IMR-90 (cell line): ENCODE measurements around the gene ANTXR1. TPM values are rescaled to one million over a fixed set of nuclear protein-coding genes. Genes with fewer than 3 reads are reported as not detected.

Experiments
- ATAC-seq: fragments of 200-7000 bp; cut with Tn5 transposase; 2 replicates; pipeline ENCODE4 v1.9.1; 2020; ENCODE audit warnings: low read depth, mild to moderate bottlenecking, moderate library complexity
- BruUV-seq: library from RNA; stranded (reverse); fragments of 400-500 nt; replicated peaks from 2 replicates; lab custom pipeline; 2021; lab: Mats Ljungman, UMichigan
- CTCF ChIA-PET: fragments of 300-600 bp; formaldehyde crosslinking; extraction: SDS; loops from one replicate; lab custom pipeline; 2021; ENCODE audit warnings: antibody characterized with exemption; lab: Yijun Ruan, JAX
- POLR2A ChIA-PET: fragments of 300-600 bp; sonication (Branson Sonifier 250); formaldehyde crosslinking; loops from one replicate; lab custom pipeline; 2022; ENCODE audit warnings: antibody characterized with exemption; ENCODE audit not compliant: unreplicated experiment; lab: Charles Lee
- DNase-seq: peaks from one replicate; pipeline ENCODE4 v3.0.0; 2013
- H2AFZ ChIP-seq: replicated peaks from 2 replicates; pipeline ENCODE3; 2013; ENCODE audit warnings: low read length, mild to moderate bottlenecking; ENCODE audit not compliant: poor library complexity
- H2AK5ac ChIP-seq: 2 replicates; pipeline ENCODE4 v1.6.1; 2013; ENCODE audit warnings: low read depth, low read length, inconsistent platforms
- H2AK9ac ChIP-seq: replicated peaks from 2 replicates; pipeline ENCODE3; 2013; ENCODE audit warnings: mild to moderate bottlenecking, low read depth, low read length, moderate library complexity; ENCODE audit not compliant: poor library complexity
- H2BK120ac ChIP-seq: 2 replicates; pipeline ENCODE4 v1.6.1; 2013; ENCODE audit warnings: low read depth, low read length, inconsistent platforms
- H2BK15ac ChIP-seq: 3 replicates; pipeline ENCODE4 v1.6.1; 2013; ENCODE audit warnings: low read depth, low read length, inconsistent platforms
- H2BK20ac ChIP-seq: 2 replicates; pipeline ENCODE4 v1.6.1; 2013; ENCODE audit warnings: low read depth, mild to moderate bottlenecking, inconsistent platforms, low read length, moderate library complexity
- H2BK5ac ChIP-seq: 2 replicates; pipeline ENCODE4 v1.6.1; 2013; ENCODE audit warnings: mild to moderate bottlenecking, low read depth, low read length, inconsistent platforms; ENCODE audit not compliant: poor library complexity, severe bottlenecking
- H3K14ac ChIP-seq: replicated peaks from 2 replicates; pipeline ENCODE4 v1.6.1; 2013; ENCODE audit warnings: low read depth, low read length, inconsistent platforms
- H3K18ac ChIP-seq: 2 replicates; pipeline ENCODE4 v1.6.1; 2013; ENCODE audit warnings: low read depth, low read length, control low read depth
- H3K23ac ChIP-seq: 2 replicates; pipeline ENCODE4 v1.6.1; 2013; ENCODE audit warnings: low read depth, low read length, inconsistent platforms
- H3K27ac ChIP-seq: 2 replicates; pipeline ENCODE4 v1.5.1; 2013; ENCODE audit warnings: mild to moderate bottlenecking, control low read depth, low read length; ENCODE audit not compliant: insufficient read depth
- H3K27me3 ChIP-seq: 2 replicates; pipeline ENCODE4 v1.6.1; 2013; ENCODE audit warnings: low read length; ENCODE audit not compliant: control insufficient read depth, insufficient read depth
- H3K36me3 ChIP-seq: 2 replicates; pipeline ENCODE4 v1.6.1; 2013; ENCODE audit warnings: low read length, mixed read lengths; ENCODE audit not compliant: control insufficient read depth, insufficient read depth
- H3K4ac ChIP-seq: 2 replicates; pipeline ENCODE4 v1.6.1; 2013; ENCODE audit warnings: low read depth, low read length, inconsistent platforms
- H3K4me1 ChIP-seq: 2 replicates; pipeline ENCODE4 v1.6.1; 2013; ENCODE audit warnings: low read length, mixed read lengths; ENCODE audit not compliant: control insufficient read depth, insufficient read depth
- H3K4me2 ChIP-seq: 2 replicates; pipeline ENCODE4 v1.6.1; 2013; ENCODE audit warnings: low read depth, mild to moderate bottlenecking, control low read depth, low read length, moderate library complexity
- H3K4me3 ChIP-seq: 2 replicates; pipeline ENCODE4 v1.5.1; 2013; ENCODE audit warnings: low read depth, mild to moderate bottlenecking, control low read depth, low read length, moderate library complexity; ENCODE audit not compliant: insufficient read depth
- H3K56ac ChIP-seq: 2 replicates; pipeline ENCODE4 v1.6.1; 2013; ENCODE audit warnings: low read length, inconsistent platforms; ENCODE audit not compliant: insufficient read depth; ENCODE audit errors: extremely low read depth
- H3K79me1 ChIP-seq, 2 experiments: 2 replicates each; pipeline ENCODE4 v1.6.1; 2013; ENCODE audit warnings: low read length in 2 of 2, inconsistent platforms in 1 of 2, low read depth in 1 of 2
- H3K9ac ChIP-seq: 2 replicates; pipeline ENCODE4 v1.6.1; 2013; ENCODE audit warnings: low read depth, low read length, control low read depth
- H3K9me1 ChIP-seq: 2 replicates; pipeline ENCODE4 v1.6.1; 2013; ENCODE audit warnings: low read length, inconsistent platforms; ENCODE audit not compliant: insufficient read depth
- H3K9me3 ChIP-seq: 2 replicates; pipeline ENCODE4 v1.6.1; 2013; ENCODE audit warnings: low read length; ENCODE audit not compliant: control insufficient read depth, insufficient read depth
- H4K20me1 ChIP-seq: 2 replicates; pipeline ENCODE4 v1.6.1; 2013; ENCODE audit warnings: low read length, inconsistent platforms; ENCODE audit not compliant: insufficient read depth
- H4K5ac ChIP-seq: 2 replicates; pipeline ENCODE4 v1.6.1; 2013; ENCODE audit warnings: mild to moderate bottlenecking, low read depth, low read length, control low read depth
- H4K8ac ChIP-seq, 2 experiments: 2 replicates each; pipeline ENCODE4 v1.6.1; 2013; ENCODE audit warnings: low read depth in 2 of 2, low read length in 2 of 2, control low read depth in 1 of 2, inconsistent platforms in 1 of 2
- H4K91ac ChIP-seq: 2 replicates; pipeline ENCODE4 v1.6.1; 2013; ENCODE audit warnings: low read depth, low read length, inconsistent platforms; ENCODE audit not compliant: insufficient read depth
- BHLHE40 ChIP-seq: fragments of 150-350 bp; IDR thresholded peaks from 2 replicates; pipeline ENCODE4 v1.6.1; 2016; ENCODE audit warnings: mild to moderate bottlenecking, low read depth, low read length
- CHD1 ChIP-seq: IDR thresholded peaks from 2 replicates; pipeline ENCODE4 v1.6.1; 2012; ENCODE audit warnings: low read depth, low read length, improper control_type of control experiment
- CTCF ChIP-seq: conservative IDR thresholded peaks from 2 replicates; pipeline ENCODE4 v1.5.1; 2012; ENCODE audit warnings: mild to moderate bottlenecking, low read depth, low read length, improper control_type of control experiment
- FOS ChIP-seq: fragments of 150-350 bp; IDR thresholded peaks from 2 replicates; pipeline ENCODE4 v1.6.1; 2016; ENCODE audit warnings: low read depth, low read length
- MAFK ChIP-seq: IDR thresholded peaks from 2 replicates; pipeline ENCODE4 v1.6.1; 2012; ENCODE audit warnings: low read depth, low read length, improper control_type of control experiment
- MAZ ChIP-seq: IDR thresholded peaks from 2 replicates; pipeline ENCODE4 v1.6.1; 2012; ENCODE audit warnings: low read depth, mild to moderate bottlenecking, low read length, improper control_type of control experiment, moderate library complexity, borderline replicate concordance
- NFE2L2 ChIP-seq: fragments of 150-350 bp; IDR thresholded peaks from 2 replicates; pipeline ENCODE4 v1.6.1; 2016; ENCODE audit warnings: low read depth, mild to moderate bottlenecking, low read length
- POLR2A ChIP-seq: IDR thresholded peaks from 2 replicates; pipeline ENCODE4 v1.6.1; 2012; ENCODE audit warnings: mild to moderate bottlenecking, low read depth, low read length
- RAD21 ChIP-seq: IDR thresholded peaks from 2 replicates; pipeline ENCODE4 v1.6.1; 2012; ENCODE audit warnings: low read length, improper control_type of control experiment
- SMC3 ChIP-seq: fragments of 150-350 bp; IDR thresholded peaks from 2 replicates; pipeline ENCODE4 v1.6.1; 2016; ENCODE audit warnings: low read depth, mild to moderate bottlenecking, antibody characterized with exemption, low read length, moderate library complexity
- WGBS, 2 experiments: methylation state at CpG; one replicate each; pipeline versions ENCODE4 v1.1.5 to v1.1.7; 2013; ENCODE audit warnings: missing lambda C conversion rate in 2 of 2; ENCODE audit not compliant: insufficient read length in 1 of 2; ENCODE audit errors: extremely low coverage in 2 of 2; 5-methylcytosine and 5-hydroxymethylcytosine counted together
- dilution Hi-C: fragments of 300-500 bp; cut with HindIII; formaldehyde crosslinking; loops from one replicate; pipeline ENCODE4 v1.14.3; 2018; ENCODE audit warnings: low sequenced_read_pairs; ENCODE audit not compliant: unreplicated experiment
- in situ Hi-C: fragments of 300-500 bp; cut with MboI; formaldehyde crosslinking; loops from 3 replicates; pipeline ENCODE4 v1.14.3; 2019; ENCODE audit warnings: low sequenced_read_pairs, inconsistent platforms, mixed read lengths
- intact Hi-C: fragments of 100-400 bp; cut with micrococcal nuclease; formaldehyde crosslinking; loops from 2 replicates; pipeline ENCODE4 v1.10.0; 2022
- polyA plus RNA-seq, 3 experiments: library from polyadenylated mRNA; depleted of rRNA; stranded (reverse); fragments of >200 nt; gene quantifications; 2 replicates each; pipeline ENCODE4 v1.2.3, GENCODE V29; 2012; ENCODE audit warnings: low replicate concordance in 1 of 3
- total RNA-seq: library from RNA; depleted of rRNA; stranded (reverse); fragments of >200 nt; gene quantifications from 2 replicates; pipeline ENCODE4 v1.2.3, GENCODE V29; 2012

ANTXR1 gene
- total and polyA plus RNA-seq, 2 of the 4 experiments (the other 2 are of a cell fraction) = 27.2 to 36.9 TPM

- Histone ChIP-seq H3K36me3 (peaks cover 41% of the 10 kb centered on the region), H2AK9ac (no peak overlapping the region), H3K18ac (no peak overlapping the region), H3K14ac (no peak overlapping the region), H4K5ac (no peak overlapping the region), H2AK5ac (no peak overlapping the region), H3K23ac (no peak overlapping the region), H3K79me1 (peaks cover 0 to 28% of the 10 kb centered on the region in 2 experiments; a peak in 3 of 4 replicates), H3K56ac (no peak overlapping the region), H2BK120ac (no peak overlapping the region), H2AFZ (no peak overlapping the region), H3K27me3 (no peaks in the 10 kb centered on the region), H2BK5ac (no peak overlapping the region), H3K9me3 (no peaks in the 10 kb centered on the region), H3K4me3 (no peak overlapping the region), H3K9me1 (peaks cover 14% of the 10 kb centered on the region), H4K8ac (no peak overlapping the region), H3K27ac (no peak overlapping the region), H2BK15ac (no peak overlapping the region), H2BK20ac (no peak overlapping the region), H3K4me2 (no peak overlapping the region), H4K91ac (no peak overlapping the region), H3K4me1 (no peaks in the 10 kb centered on the region), H3K9ac (no peak overlapping the region), H3K4ac (no peak overlapping the region), H4K20me1 (no peaks in the 10 kb centered on the region)
- ATAC-seq (no peak), DNase-seq (no peak)
- intact Hi-C loops = no loop called here
- TF ChIP-seq NFE2L2 (no peak), CTCF (peak; percentile 30; the same call in 1 of the 2 replicates), SMC3 (peak; percentile 30; the same call in 1 of the 2 replicates), BHLHE40 (no peak), MAFK (no peak), CHD1 (no peak), FOS (no peak), MAZ (no peak), POLR2A (no peak), RAD21 (peak; percentile 38)
- 80% methylated on average over 1 of the region's 1 CpG; no CpG with 5 or more reads in 1 of the 2 experiments for WGBS, 2 experiments
- BruUV-seq = no TSS peak
- dilution Hi-C loops = no loop called here
- in situ Hi-C loops = no loop called here
- POLR2A ChIA-PET = no interaction called here
- CTCF ChIA-PET = no interaction called here
These were observed 195.1 kb downstream of the ANTXR1 start for GRCh38 chr2:69208023-69208595.
